ENCODE data around the gene RBMXL3. TPM values are rescaled to one million over a fixed set of nuclear protein-coding genes. Genes with fewer than 3 reads are reported as not detected.
A peak's percentile ranks its signal among the peaks of the same experiment; 100 is the strongest.

RBMXL3 gene
- total and polyA plus RNA-seq, 7 donors, result not detected

GRCh38 chrX:115177932-115178331 lies 11.3 kb upstream of the RBMXL3 start:
- H3K4me3 ChIP-seq, result no peak overlapping the region
- H3K27ac ChIP-seq, result no peak overlapping the region
- no peaks in the 10 kb centered on the region for H3K27me3 ChIP-seq
- TF ChIP-seq POLR2AphosphoS5 (IDR thresholded peaks at IDR 0.05) (no peak), POLR2A (IDR thresholded peaks at IDR 0.05) (no peak), EP300 (IDR thresholded peaks at IDR 0.05) (no peak), CTCF (IDR thresholded peaks at IDR 0.05) (no peak)
- H3K9me3 ChIP-seq, result no peaks in the 10 kb centered on the region
- no peak for DNase-seq
- H3K4me1 ChIP-seq, result no peaks in the 10 kb centered on the region
- intact Hi-C loops (cut with DNase I), result no loop called here
- 86 to 87% methylated on average over 4 of the region's 4 CpGs for WGBS, 2 donors
- H3K36me3 ChIP-seq, result no peaks in the 10 kb centered on the region

GRCh38 chrX:115178473-115178872 lies 10.7 kb upstream of the RBMXL3 start:
- Histone ChIP-seq H3K9me3 (no peaks in the 10 kb centered on the region), H3K27me3 (no peaks in the 10 kb centered on the region), H3K36me3 (no peaks in the 10 kb centered on the region), H3K4me1 (no peaks in the 10 kb centered on the region), H3K4me3 (no peak overlapping the region), H3K27ac (no peak overlapping the region)
- intact Hi-C loops (cut with DNase I), result no loop called here
- WGBS, 2 donors, result 84 to 87% methylated on average over 1 of the region's 1 CpG
- DNase-seq, result no peak
- TF ChIP-seq CTCF (IDR thresholded peaks at IDR 0.05), result no peak
- no peak for TF ChIP-seq POLR2A (IDR thresholded peaks at IDR 0.05)
- no peak for TF ChIP-seq EP300 (IDR thresholded peaks at IDR 0.05)
- TF ChIP-seq POLR2AphosphoS5 (IDR thresholded peaks at IDR 0.05), result no peak

- Histone ChIP-seq H3K4me1 (peaks cover 0 to 3% (median 0%) of the 10 kb centered on the region in 4 donors), H3K27me3 (no peaks in the 10 kb centered on the region), H3K27ac (no peak overlapping the region), H3K4me3 (no peak overlapping the region), H3K36me3 (no peaks in the 10 kb centered on the region), H3K9me3 (no peaks in the 10 kb centered on the region)
- WGBS, 2 donors, result 70 to 88% methylated on average over 2 of the region's 2 CpGs
- DNase-seq, result no peak
- intact Hi-C loops (cut with DNase I), result no loop called here
- TF ChIP-seq POLR2AphosphoS5 (IDR thresholded peaks at IDR 0.05) (no peak), EP300 (IDR thresholded peaks at IDR 0.05) (no peak), CTCF (IDR thresholded peaks at IDR 0.05) (no peak), POLR2A (IDR thresholded peaks at IDR 0.05) (no peak)
Measured at GRCh38 chrX:115183980-115184379, 5.2 kb upstream of the RBMXL3 start.

- H3K4me1 ChIP-seq, result peaks cover 0 to 11% (median 2%) of the 10 kb centered on the region in 4 donors
- H3K4me3 ChIP-seq, result no peak overlapping the region
- no peak for TF ChIP-seq CTCF (IDR thresholded peaks at IDR 0.05)
- TF ChIP-seq EP300 (IDR thresholded peaks at IDR 0.05), result no peak
- no peak for TF ChIP-seq POLR2A (IDR thresholded peaks at IDR 0.05)
- TF ChIP-seq POLR2AphosphoS5 (IDR thresholded peaks at IDR 0.05), result no peak
- H3K9me3 ChIP-seq, result no peaks in the 10 kb centered on the region
- H3K36me3 ChIP-seq, result no peaks in the 10 kb centered on the region
- H3K27me3 ChIP-seq, result no peaks in the 10 kb centered on the region
- H3K27ac ChIP-seq, result no peak overlapping the region
- peak; percentile 63 for DNase-seq
- intact Hi-C loops (cut with DNase I), result no loop called here
- WGBS, 2 donors, result 94 to 97% methylated on average over 76 of the region's 76 CpGs
Measured at GRCh38 chrX:115189646-115190635, 731 bp downstream of the RBMXL3 start.

Data from sigmoid colon (tissue), 7 donors.